RPMI7951 (cell line): ENCODE measurements around the gene SLC6A17. TPM values are rescaled to one million over a fixed set of nuclear protein-coding genes. Genes with fewer than 3 reads are reported as not detected.

Experiments used
- DNase-seq: peaks from one replicate; pipeline ENCODE4 v3.0.0-alpha.2; 2012; ENCODE audit warnings: low read depth
- total RNA-seq: library from RNA; depleted of rRNA; stranded (reverse); fragments of >200 nt; shearing (Covaris generic); gene quantifications from 2 replicates; pipeline ENCODE4 v1.2.3, GENCODE V29; 2014

The SLC6A17 gene
- total RNA-seq, 1 experiment from 2014 or later: 1.2 TPM

DNA sequence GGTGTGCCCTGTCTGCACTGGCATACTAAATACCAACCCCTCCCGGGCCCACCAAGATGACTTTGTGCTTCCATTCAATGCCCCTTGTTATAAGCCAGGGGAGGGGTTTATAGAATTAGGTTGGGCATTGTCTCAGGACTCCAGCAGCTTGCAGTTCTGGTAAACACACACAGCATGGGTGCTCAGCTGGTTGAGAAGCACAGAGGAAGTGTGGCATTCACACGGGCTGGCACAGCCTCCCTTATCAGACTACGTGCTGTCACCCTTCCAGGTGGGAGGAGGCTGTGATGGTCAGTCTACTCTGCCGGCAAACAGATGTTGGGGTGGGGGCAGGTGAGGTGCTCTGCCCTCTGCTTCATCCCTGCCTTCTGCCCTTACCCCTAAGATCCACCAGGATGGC is 15.0 kb upstream of the SLC6A17 start:
- no peak for DNase-seq

DNA sequence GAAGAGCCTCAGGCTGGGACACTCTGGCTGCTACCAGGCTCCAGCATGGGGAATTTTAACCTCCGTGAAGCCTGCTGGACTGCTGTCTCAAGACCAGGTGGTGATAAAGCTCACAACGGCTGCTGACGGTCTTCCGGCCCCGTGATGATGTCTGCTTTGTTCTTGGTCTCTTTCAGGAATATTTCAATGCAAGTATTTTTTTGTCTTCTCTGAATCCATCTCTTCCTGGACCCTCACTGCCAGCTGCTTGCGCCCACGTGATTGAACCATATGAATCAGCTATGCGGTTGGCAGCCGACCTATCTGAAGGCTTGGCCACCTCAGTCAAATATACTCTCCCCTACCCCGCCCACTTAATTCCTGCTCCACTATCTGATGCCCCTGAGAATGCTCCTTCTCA is 14.6 kb upstream of the SLC6A17 start:
- DNase-seq: no peak

DNA sequence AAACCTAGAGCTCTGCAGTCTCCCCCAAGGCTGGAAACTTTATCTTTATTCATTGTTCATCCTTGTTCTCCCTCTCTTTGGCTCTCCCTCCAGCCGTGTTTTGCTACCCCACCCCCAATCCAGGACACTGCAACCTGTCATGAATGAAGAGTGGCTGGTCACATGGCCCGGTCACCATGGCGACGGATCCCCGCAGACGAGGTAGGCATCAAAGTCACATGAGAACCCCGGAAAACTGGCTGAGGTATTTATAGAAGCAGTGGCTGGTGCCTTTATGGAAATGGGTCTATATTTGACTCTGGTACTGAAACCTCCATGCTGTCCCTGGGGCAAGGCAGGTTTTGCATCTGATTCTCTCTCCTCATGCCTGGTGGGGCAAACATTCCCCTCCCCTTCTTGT is 13.4 kb upstream of the SLC6A17 start:
- no peak for DNase-seq

DNA sequence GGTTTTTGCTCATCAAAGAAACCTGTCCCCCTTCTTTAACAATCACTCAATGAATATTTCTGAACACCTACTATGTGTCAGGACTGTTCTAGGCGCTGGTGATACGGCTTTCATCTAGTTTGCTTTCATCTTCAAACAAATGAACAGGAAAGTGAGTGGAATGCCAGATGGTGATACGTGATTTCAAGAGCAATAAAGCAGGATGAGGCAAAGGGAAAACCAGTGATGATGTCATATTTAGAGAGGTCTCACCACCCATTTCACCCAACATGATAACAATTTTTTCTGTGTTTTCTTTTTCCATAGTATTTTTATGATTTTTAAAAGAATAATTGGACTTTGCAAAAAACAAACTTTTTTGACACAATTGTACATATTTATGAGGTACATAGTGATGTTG is 11.3 kb upstream of the SLC6A17 start:
- no peak for DNase-seq

DNA sequence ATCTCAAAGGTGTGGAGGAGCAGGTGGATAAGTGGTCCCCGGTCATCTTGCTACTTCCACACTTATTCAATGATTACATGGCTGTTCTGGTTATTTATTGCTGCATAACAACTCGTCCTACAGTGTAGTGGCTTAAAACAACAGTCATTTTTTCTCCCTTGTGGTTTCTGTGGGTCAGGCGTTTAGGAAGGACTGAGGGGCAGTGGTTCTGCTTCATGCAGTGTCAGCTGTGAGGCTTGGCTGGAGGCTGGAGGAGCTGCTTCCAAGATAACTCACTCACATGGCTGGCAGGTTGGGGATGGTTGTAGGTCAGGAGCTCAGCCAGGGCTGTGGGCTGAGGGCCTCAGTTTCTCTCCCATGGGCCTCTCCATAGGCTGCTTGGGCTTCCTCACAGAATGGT is 5.9 kb upstream of the SLC6A17 start:
- no peak for DNase-seq

DNA sequence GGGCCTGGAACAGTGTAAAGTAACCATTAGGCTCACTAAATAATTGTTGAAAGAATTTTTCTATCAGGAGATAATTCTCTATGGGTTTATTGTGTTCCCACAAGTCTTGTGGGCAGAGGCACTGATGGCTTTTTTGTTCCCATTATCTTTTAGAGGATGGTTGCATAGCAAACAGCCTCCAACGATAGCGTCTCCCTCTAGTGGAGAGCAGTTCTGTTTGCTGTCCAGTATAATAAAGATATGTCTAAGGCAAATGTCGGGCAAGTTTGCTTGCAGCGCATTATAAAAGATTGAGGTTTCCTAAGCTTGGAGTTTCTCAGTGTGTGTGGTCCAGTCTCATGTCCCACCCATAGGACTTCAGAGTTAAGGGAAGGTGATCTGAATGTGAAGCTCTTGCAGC is 1.3 kb upstream of the SLC6A17 start:
- DNase-seq: no peak

DNA sequence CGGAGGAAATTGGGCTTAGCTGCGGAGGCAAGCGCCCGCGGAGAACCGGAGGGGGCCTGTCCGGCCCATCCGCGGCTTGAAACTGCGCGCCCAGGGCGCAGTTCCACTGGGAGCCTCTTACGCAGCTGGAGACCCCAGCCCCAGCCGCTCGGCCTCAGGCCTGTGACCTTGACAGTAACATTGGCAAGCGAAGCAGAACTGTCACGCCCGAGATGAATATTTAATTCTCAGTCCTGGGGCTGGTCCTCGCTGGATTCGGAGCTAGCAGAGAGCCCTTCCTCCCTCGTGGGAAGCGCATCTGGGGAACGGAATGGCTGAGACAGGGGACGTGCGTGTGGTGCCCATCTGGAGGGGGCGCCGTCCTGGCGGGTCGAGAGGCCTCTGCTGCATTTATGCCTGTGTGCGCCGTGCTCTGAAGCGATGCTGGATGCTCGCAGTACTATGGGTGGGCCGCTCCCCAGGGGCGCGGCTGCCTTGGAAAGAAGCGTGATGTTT is 928 bp downstream of the SLC6A17 start:
- DNase-seq: no peak

DNA sequence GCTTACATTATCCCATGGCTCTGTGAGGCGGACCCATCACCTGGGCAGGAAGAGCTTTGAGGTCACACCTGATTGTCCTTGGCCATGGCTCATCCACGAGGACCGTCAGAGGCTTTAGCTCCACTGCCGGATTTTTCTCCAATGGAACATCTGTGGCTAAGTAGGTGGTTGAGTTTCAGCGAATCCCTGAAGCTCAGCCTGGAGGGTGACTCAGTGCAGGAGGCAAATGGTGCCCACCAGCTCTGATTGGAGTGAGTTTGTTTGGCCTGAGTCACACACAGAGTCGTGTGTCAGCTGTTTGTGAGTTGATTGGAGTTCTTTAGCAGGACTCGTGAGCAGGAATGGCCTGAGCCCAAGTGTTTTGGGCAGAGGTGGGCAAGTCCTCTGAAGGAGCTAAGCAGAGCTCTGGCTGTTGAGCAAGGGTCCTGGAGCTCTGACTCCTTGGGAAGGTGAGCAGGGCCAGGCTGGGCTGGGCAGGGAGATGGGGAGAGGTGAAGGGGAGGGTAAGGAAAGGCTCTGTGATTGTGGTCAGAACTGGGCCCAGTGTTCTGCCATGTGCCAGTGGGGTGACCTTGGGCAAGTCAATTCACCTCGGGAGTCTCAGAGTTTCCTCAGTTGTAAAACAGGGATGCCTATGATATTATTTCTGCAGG is 2.0 kb downstream of the SLC6A17 start:
- peak; percentile 86 for DNase-seq

DNA sequence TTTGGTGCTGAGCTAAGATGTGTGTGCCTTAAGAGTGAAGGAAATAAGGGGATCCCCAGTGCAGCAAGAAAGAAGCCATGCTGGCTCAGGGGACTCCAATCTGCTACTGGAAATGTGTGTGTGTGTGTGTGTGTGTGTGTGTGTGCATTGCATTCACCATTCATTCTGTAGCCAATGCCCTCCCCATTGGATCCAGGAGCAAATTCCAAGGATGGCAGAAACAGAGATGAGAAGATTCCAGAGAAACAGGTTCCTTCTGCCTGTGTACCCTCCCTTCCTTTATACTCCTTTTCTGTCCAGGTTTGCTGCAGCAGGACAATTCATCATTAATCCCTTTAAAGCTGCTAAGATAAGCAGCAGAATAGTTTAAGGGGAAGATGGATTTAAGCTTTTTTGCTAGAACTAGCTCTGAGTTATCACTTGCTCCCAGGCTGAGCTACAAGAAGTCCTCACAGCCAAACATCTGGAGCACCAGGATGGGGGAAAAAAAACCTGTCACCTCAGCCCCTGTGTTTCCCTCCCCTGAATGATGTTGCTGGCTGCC is 3.2 kb downstream of the SLC6A17 start:
- DNase-seq: no peak

DNA sequence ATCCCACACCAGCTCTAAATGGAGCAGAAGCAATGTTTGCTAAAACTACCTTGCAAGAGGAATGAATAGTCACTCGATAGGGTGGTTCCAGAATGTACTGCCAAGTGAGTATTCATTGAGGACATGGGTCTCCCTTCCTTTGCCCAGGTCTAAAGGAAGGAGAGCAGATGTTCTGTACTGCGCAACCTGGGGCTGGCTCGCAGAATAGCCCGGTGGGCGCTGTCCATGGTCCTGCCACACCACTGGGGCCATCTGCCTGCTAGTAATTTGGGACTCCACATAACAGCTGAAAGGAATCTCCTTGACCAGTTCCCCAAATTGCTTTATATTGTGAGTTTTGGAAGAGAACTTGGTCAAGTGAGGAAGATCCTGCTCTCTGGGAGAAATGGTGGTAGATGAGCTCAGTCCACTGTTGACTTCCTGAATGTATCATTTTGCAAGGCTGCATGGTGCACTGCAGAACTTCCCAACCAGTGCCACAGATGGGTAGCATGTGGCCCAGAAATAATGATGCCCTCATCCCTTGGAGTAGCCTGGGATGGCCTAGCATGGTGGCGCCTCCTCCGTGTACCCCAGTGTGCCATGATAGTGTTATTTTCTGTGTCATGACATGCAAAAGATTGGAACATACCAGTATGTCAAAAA is 5.7 kb downstream of the SLC6A17 start:
- peak; percentile 39 for DNase-seq

DNA sequence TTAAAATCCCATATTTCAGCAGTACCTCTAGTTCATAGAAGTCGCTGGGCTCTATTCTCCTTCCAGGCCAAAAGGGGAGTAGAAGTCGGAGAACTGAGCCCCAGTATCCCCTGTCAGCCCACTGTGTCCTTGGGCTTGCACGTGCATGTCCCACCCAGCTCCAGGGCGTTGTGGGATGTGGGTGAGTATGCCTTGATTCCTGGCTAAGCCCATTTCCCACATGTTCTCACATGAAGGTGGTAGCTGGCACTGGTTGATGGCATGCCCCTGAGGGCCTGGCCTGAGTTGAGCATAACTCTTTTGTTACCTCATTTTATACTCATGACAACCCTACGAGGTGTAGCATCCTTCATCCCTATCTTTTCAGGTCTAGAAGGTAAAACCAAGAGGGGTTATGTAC is 8.0 kb downstream of the SLC6A17 start:
- no peak for DNase-seq

DNA sequence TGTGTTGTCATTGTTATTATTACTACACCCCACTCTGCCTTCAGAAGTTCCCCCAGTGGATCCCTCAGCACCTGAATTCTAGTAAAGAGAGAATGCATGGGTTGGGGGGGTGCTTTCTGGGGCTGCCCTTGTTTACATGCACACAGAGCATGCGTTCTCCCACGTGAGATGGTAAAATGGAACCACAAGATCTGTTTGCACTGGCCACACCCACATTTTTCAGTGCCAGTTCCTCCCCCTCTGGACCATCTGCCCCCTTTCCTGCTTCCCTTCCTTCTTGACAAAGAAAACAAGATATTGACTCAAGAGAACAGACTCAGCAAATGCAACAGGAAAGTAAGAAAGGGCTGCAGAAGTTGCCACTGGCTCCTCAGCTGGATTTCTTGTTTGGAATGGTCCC is 8.9 kb downstream of the SLC6A17 start:
- DNase-seq: no peak

DNA sequence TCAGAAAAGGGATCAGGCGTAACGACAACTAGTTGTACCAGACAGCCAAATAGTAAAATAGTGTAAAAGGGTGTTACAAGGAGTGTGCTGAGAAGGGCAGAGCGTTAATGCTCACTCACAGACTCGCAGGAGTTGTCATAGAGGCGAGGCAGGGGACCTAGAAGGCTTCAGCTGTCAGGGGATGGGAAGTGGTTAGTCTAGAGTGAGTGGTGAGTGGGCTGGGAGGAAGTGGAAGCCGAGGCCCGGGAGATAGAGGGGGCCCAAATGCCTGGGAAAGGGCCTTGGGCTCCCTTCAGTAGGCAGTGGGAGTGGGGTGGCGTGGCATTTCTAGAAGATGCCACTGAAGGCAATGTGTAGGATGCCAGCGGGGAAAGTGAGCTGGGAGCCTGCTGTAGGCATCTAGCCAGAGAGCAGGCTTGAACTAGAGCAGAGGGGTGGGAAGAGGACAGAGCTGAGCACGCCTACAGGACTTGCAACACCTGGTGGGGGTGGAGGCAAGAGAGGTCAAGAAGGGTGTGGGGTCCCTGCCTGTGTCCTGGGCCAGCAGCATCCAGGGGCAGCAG is 10.3 kb downstream of the SLC6A17 start:
- no peak for DNase-seq

DNA sequence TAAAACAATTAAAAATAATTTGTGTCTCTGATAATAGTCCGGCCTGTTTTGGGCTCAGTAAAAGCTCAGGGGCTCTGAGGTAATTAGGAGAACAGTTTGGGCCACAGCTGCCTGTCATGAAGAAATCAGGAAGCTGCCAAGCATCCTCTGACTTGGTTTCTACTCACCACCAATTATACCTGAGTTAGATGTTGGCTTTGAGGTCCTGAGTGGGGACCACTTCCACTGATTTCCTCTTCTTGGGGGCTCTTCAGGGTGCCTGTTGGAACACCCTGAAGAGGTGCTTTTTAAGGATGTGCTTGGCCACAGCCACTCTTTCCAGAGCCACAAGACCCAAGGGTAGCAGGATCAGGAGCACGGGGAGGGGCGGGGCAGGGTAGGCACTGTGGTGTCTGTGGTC is 10.9 kb downstream of the SLC6A17 start:
- DNase-seq: no peak

DNA sequence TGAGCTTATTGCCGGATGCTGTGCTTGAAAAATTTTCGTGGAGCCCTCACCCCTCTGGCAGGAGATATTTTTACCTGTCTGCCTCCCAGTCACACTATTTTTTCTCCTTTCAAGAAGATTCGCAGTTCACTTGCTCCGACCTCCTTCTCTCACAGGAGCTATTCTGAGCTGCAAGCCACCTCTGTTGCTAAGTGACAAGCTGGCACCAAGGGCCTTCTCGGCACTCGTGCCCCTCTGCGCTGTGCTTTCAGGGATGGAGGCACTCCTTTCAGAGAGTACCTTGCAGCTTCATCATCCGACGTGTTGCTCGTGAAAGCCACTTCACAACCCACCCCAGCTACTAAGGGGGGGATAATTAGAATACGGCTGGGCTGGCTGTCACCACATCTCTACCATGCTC is 11.6 kb downstream of the SLC6A17 start:
- DNase-seq: no peak

DNA sequence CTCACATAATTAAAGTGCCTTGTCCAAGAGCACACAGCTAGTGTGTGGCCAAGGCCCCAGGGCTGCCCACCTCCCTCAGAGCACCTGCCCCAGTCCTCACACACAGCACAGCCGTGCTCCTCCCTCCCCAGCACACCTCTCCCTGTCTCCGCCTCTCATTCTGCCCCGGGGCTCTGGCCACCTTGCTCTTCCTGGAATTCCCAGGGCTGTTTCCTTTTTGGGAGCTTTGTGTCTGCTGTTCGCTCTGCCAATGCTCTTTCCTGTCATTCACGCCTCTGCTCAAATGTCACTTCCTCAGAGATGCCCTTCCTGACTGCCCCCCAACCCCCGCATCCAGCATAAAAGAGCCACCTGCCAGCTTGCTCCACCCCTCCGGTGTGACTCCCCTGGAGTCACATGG is 13.3 kb downstream of the SLC6A17 start:
- no peak for DNase-seq

DNA sequence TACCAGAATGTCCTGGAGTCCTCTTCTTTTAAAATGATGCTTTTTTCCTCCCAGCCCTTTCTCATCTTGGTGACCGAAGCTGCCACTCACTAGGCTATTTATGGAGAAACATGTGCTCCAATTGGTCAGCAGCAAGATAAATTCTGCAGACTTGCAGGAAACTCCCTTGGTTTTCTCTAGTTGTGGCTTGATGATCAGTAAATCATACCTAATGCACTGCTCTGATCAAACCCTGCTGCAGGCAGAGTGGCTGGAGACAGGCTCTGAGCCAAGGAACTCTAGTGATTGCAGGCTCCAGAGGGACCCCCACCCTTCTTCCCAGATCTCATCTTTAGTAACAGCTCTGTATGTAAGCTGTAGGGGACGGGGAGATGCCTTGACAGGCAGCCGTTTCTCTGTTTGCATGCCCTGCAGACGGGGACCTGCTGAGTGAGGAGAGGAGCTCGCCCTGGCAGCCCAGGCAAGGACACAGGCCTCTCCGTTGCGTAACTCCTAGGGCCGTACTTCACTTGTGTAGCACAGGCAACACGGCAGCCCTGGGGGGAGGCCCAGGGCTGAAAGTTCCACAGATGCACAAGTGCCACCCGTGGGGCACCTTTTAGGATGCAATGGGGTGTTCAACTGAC is 14.5 kb downstream of the SLC6A17 start:
- no peak for DNase-seq

DNA sequence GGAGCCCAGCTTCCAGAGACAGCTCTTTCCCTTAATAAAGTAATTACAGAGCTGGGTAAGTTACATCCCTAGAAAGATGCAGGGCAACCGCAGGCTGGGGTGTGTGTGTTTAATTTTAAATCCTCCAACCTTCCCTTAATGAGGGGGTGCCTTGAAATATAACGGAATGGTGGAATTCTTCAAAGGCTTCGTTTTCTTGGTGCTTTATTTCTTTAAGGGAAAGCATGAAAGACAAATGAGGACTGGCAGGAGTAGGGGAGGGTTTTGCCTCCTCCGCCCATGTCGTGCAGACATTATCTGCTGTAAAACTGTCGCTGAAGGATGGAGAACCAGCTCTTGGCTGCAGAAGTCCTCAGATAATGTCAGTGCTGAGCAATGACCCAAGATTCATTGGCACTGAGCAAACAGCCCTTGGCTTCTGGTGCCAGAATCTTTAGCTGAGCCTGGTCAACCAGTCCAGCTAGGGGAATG is 15.5 kb downstream of the SLC6A17 start:
- no peak for DNase-seq

DNA sequence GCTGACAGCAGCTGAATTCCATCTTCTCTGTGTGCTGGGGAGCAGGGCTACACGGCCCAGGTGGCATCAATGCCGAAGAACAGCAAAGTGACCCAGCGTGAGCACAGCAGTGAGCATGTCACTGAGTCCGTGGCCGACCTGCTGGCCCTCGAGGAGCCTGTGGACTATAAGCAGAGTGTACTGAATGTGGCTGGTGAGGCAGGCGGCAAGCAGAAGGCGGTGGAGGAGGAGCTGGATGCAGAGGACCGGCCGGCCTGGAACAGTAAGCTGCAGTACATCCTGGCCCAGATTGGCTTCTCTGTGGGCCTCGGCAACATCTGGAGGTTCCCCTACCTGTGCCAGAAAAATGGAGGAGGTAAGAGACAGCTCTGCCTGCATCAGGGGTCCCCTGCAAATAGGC is 16.6 kb downstream of the SLC6A17 start:
- no peak for DNase-seq

DNA sequence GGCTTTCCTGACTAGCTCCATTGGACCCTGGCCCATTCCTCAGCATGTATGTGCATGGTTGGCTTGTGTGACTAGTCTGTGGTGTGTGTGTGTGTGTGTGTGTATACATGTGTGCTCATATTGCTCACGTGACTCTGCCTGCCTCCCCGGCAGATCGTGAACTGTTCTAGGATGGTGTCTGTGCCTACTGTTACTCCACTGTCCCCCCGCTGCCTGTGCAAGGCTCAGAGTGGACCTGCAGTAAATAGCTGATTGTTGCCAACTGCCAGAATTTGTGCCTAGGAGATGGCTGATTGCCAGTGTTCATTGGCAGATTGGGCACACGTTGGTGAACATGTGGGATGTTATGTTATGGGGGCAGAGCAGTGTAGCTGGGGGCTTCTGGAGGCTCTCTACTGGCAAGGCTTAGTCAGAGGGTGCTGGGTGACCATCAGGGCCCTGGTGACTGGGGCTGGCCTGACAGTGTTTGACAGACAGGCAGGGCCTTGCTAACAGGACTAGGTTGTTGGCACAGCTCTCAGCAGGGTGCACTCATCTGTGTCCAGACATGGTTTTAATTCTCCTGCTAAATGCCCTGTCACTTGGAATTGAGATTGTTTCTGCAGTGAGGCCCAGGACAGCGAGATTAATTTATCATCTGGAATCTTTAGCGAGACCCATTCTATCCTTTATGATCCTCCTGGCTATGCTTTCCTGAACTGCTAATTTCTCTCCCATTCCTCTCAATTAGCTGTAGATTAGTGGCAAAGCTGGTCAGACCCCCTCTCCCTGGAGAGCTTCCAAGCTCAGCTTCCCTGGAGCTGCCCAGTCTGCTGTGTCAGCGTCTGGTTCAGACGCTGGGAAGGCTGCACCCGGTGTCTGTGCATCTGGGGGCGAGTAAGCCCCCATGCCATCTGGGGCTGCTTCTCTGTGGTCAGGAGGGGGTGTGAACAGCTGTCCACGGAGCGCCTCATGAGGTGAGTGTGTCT is 20.8 kb downstream of the SLC6A17 start:
- no peak for DNase-seq

DNA sequence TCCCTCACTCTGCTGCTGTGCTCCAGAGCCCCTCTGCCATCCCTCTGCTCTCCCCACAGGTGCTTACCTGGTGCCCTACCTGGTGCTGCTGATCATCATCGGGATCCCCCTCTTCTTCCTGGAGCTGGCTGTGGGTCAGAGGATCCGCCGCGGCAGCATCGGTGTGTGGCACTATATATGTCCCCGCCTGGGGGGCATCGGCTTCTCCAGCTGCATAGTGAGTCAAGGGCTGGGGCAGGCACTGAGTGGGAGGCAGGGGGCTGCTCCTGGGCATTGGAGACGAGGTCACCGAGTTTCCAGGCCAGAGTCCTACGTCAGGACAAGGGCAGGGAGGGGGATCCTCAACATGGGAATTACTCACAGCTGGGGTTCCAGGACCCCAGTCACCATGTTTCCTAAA is 21.7 kb downstream of the SLC6A17 start:
- no peak for DNase-seq
